Activated naive CD8-positive, alpha-beta T cell treated with anti-CD3 and anti-CD28 coated beads for 36 hours (primary cell): ENCODE measurements around the gene MAN2B2. TPM values are rescaled to one million over a fixed set of nuclear protein-coding genes. Genes with fewer than 3 reads are reported as not detected.

Source experiments
- DNase-seq: peaks from one replicate; pipeline ENCODE4 v3.0.0; 2021
- H3K27ac Mint-ChIP-seq: one replicate; pipeline ENCODE4 v1.8.0; 2022; ENCODE audit warnings: mild to moderate bottlenecking, moderate library complexity, mixed read lengths
- H3K27me3 Mint-ChIP-seq: one replicate; pipeline ENCODE4 v1.8.0; 2022; ENCODE audit warnings: mild to moderate bottlenecking, mixed read lengths
- H3K36me3 Mint-ChIP-seq: one replicate; pipeline ENCODE4 v1.8.0; 2021; ENCODE audit warnings: mild to moderate bottlenecking, mixed read lengths
- H3K4me1 Mint-ChIP-seq: one replicate; pipeline ENCODE4 v1.8.0; 2021; ENCODE audit warnings: mixed read lengths
- H3K4me3 Mint-ChIP-seq: one replicate; pipeline ENCODE4 v1.8.0; 2022; ENCODE audit warnings: mild to moderate bottlenecking, moderate library complexity, mixed read lengths
- H3K9me3 Mint-ChIP-seq: one replicate; pipeline ENCODE4 v1.8.0; 2022; ENCODE audit warnings: mixed read lengths
- total RNA-seq, 2 experiments: library from RNA; stranded (reverse); gene quantifications; one replicate each; pipeline ENCODE4 v1.2.3, GENCODE V29; 2021

MAN2B2 gene
- total RNA-seq, 2 experiments from 2014 or later, result 10.6 to 10.9 TPM

DNA sequence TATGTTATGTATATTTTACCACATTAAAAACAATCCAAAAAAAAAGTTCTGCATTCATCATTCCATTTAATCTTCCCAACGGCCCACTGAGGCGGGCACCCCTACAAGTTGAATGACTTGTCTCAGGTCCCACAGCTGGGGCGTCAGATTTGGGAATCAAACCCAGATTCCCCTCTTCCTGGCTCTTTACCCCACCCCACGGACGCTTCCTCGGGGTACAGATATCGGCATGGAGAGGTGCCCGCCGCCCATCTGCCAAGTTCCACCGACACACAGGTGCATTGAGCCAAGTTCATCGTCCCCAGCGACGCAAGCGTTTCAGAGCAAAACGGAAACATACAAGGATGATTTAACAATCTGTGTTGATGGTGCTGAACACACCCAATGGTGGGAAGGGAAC lies 36.9 kb upstream of the MAN2B2 start:
- no peak for DNase-seq
- Mint-ChIP-seq H3K4me1 (no peaks in the 10 kb centered on the region), H3K4me3 (no peak overlapping the region), H3K36me3 (no peaks in the 10 kb centered on the region), H3K27ac (no peak overlapping the region), H3K27me3 (peaks cover 10% of the 10 kb centered on the region), H3K9me3 (no peaks in the 10 kb centered on the region)

- Mint-ChIP-seq H3K27me3 (peaks cover 10% of the 10 kb centered on the region), H3K4me1 (no peaks in the 10 kb centered on the region), H3K27ac (no peak overlapping the region), H3K36me3 (no peaks in the 10 kb centered on the region), H3K4me3 (no peak overlapping the region), H3K9me3 (no peaks in the 10 kb centered on the region)
- DNase-seq, result no peak
Observed at GRCh38 chr4:6538575-6538974, 36.4 kb upstream of the MAN2B2 start.

DNA sequence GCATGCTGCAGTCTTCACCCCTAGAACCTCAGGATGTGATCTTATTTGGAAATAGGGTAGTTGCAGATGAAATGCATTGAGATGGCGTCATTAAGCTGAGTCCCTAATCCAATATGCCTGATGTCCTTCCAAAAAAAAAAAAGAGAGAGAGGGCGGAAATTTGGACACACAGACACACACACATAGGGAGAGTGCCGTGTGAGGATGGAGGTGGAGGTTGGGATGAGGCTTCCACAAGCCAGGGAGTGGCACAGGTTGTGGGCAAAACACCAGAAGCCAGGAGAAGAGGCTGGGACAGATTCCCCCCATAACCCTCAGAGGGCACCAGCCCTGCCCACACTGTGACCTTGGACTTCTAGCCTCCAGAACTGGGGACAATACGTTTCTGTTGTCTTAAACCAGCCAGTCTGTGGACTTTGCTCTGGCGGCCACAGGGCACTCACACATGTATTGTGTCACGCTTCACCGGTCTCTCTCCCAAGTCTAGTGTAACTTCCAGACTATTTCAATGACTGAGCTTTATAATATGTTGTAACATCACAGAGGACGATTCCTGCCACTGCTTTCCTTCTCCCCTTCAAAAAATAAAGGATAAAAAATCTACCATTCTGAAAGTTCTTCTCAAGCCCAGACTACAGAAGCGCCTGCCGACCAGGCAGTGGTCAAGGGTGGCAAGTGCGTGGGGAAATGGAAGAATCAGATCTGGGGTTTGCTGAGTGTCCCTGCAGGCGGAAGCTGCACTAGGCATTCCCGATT lies 35.8 kb upstream of the MAN2B2 start:
- Mint-ChIP-seq H3K4me3 (no peak overlapping the region), H3K36me3 (no peaks in the 10 kb centered on the region), H3K9me3 (no peaks in the 10 kb centered on the region), H3K27ac (no peak overlapping the region), H3K27me3 (peaks cover 10% of the 10 kb centered on the region), H3K4me1 (no peaks in the 10 kb centered on the region)
- DNase-seq, result no peak

GRCh38 chr4:6540879-6541278 lies 34.1 kb upstream of the MAN2B2 start:
- H3K27me3 Mint-ChIP-seq, result peaks cover 16% of the 10 kb centered on the region
- H3K4me3 Mint-ChIP-seq, result no peak overlapping the region
- H3K36me3 Mint-ChIP-seq, result no peaks in the 10 kb centered on the region
- H3K27ac Mint-ChIP-seq, result no peak overlapping the region
- H3K9me3 Mint-ChIP-seq, result no peaks in the 10 kb centered on the region
- no peaks in the 10 kb centered on the region for H3K4me1 Mint-ChIP-seq
- DNase-seq, result no peak

DNA sequence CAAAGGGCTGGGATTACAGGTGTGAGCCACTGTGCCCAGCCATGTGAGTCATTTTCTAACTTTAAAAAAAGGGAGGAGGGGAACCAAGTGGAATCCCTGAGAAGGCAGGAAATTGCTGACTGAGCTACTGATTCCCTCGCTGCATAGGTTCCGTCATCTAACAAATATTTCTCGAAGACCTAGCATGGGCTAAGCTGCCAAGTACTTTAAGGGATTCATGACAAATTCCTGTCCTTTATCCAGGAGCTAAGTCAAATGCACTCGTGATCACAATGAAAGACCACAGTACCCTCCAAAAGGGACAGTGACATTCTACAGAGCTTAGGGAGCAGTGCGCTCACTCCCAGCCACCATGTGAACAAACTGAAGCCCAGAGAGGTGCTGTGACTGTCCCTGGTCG lies 33.2 kb upstream of the MAN2B2 start:
- H3K4me1 Mint-ChIP-seq, result no peaks in the 10 kb centered on the region

DNA sequence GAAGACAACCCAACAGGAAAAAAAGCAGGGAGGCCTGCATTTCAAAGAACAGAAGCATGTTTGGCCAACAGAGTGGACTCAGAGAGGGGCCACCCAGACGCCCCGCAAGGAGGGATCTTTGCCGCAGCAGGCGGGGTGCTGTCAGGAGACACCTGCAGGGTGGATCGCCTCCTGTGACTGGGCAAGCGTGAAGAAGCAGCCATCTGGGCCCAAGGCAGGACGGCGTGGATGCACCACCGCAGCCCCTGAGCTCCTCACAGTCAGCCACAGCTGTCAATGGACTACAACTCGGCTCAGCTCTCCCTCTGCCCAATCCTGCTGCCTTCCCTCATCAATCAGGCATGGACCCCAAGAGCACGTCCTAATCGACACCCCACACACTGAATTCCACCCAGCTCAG lies 32.0 kb upstream of the MAN2B2 start:
- Mint-ChIP-seq H3K4me1 (no peaks in the 10 kb centered on the region), H3K27me3 (peaks cover 34% of the 10 kb centered on the region)

More for the DNA sequence above, 33.2 kb upstream of the MAN2B2 start:
- DNase-seq, result no peak
- H3K4me3 Mint-ChIP-seq, result no peak overlapping the region
- H3K27ac Mint-ChIP-seq, result no peak overlapping the region
- H3K36me3 Mint-ChIP-seq, result no peaks in the 10 kb centered on the region
- H3K27me3 Mint-ChIP-seq, result peaks cover 24% of the 10 kb centered on the region
- H3K9me3 Mint-ChIP-seq, result no peaks in the 10 kb centered on the region

GRCh38 chr4:6546091-6546490 lies 28.9 kb upstream of the MAN2B2 start:
- Mint-ChIP-seq H3K27ac (no peak overlapping the region), H3K4me3 (no peak overlapping the region), H3K4me1 (no peaks in the 10 kb centered on the region), H3K27me3 (peaks cover 44% of the 10 kb centered on the region), H3K9me3 (no peaks in the 10 kb centered on the region), H3K36me3 (no peaks in the 10 kb centered on the region)
- no peak for DNase-seq

More for the DNA sequence above, 32.0 kb upstream of the MAN2B2 start:
- Mint-ChIP-seq H3K4me3 (no peak overlapping the region), H3K9me3 (no peaks in the 10 kb centered on the region), H3K27ac (no peak overlapping the region), H3K36me3 (no peaks in the 10 kb centered on the region)
- DNase-seq, result no peak

DNA sequence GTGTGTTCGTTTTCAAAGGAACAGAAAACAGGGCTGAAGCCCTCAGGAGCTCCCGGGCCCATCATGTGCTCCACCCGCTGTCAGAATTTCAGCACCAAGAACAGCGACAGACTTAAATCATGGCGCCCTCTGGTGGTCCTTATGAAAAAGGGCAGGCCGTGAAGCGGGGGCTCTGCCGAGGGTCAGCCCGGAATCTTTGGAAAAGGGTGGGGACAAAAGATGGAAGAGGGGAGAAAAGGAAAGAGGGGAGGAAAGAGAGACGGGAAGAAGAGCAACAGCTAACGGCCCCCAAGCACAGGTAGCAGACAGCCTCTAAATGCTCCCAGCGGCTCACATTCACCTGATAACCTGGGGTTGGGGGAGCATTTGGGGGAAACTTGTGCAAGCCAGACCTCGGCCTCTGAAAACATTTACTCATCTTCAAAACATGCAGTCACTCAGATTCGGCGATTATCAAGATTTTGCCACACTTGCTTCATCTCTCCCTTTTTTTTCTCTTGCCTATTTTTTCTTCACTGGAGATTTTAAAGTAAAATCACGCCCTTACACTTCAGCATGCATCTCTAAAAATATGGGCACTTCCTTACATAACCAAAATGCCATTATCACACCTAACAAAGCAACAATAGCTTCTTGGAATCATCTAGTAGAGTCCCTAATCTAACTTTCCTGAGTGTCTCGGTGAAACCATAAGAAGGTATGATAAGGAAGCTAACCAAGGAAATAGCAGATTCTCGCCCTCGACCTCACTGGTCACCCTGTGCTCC lies 28.1 kb upstream of the MAN2B2 start:
- Mint-ChIP-seq H3K4me1 (no peaks in the 10 kb centered on the region), H3K27me3 (peaks cover 49% of the 10 kb centered on the region), H3K4me3 (no peak overlapping the region), H3K27ac (no peak overlapping the region), H3K9me3 (peaks cover 4% of the 10 kb centered on the region), H3K36me3 (no peaks in the 10 kb centered on the region)
- peak; percentile 23 for DNase-seq

DNA sequence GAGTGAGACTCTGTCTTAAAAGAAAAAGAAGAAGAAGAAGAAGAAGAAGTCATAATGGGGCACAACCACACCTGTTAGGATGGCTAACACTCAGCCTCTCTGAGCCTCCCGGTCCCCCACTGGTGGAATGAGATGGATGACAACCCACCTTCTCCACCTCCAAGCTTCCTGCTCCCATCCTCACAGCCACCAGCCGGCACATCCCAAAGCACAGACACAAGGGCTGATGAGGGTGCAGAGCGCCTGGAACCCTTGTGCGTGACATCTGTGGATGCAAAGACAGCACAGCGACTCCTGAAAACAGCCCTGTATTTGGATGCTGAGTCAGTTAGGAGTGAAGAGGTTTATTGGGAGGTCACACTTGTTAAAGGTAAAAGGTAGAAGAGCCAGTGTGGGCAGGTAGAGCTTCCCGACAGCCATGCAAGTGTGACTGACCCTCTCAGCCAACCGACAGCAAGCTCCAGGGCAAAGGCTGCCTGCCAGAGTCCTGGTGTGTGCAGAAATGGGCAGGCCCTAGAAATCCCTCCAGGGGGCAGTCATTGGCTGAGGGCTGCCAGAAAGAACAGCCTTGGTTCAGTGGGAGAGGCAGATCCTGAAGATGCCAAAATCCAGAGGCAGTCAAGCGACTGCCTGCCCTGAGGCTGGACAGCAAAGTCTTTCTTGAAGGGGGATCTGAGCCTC lies 26.6 kb upstream of the MAN2B2 start:
- peaks cover 10% of the 10 kb centered on the region for H3K9me3 Mint-ChIP-seq
- H3K27ac Mint-ChIP-seq, result no peak overlapping the region
- peaks cover 60% of the 10 kb centered on the region for H3K27me3 Mint-ChIP-seq
- no peaks in the 10 kb centered on the region for H3K4me1 Mint-ChIP-seq
- no peaks in the 10 kb centered on the region for H3K36me3 Mint-ChIP-seq
- H3K4me3 Mint-ChIP-seq, result no peak overlapping the region
- DNase-seq, result peak; percentile 8

- H3K36me3 Mint-ChIP-seq, result no peaks in the 10 kb centered on the region
- peaks cover 10% of the 10 kb centered on the region for H3K9me3 Mint-ChIP-seq
- H3K27ac Mint-ChIP-seq, result no peak overlapping the region
- H3K4me3 Mint-ChIP-seq, result no peak overlapping the region
- H3K27me3 Mint-ChIP-seq, result peaks cover 62% of the 10 kb centered on the region
- no peaks in the 10 kb centered on the region for H3K4me1 Mint-ChIP-seq
- no peak for DNase-seq
Observed at GRCh38 chr4:6548882-6549230, 26.1 kb upstream of the MAN2B2 start.

DNA sequence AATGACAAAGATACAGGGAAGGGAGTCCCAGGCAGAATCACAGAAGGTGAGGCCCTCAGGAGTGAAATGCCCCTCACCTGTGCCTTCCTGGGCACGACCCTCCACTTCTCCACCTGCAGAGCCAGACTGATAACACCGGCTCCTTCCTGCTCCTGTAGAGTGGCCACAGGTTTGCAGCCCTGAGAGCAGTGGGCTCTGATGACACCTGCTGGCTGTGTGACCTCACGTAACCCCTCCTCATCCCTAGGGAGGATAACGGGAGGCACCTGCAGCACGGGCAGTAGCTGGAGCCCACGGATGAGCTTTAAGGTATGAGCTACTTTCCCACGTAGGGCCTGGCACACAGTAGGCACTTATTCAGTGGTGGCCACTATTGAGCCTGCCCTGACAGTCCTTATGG lies 25.5 kb upstream of the MAN2B2 start:
- H3K4me1 Mint-ChIP-seq, result no peaks in the 10 kb centered on the region
- no peak overlapping the region for H3K4me3 Mint-ChIP-seq
- peaks cover 10% of the 10 kb centered on the region for H3K9me3 Mint-ChIP-seq
- H3K27me3 Mint-ChIP-seq, result peaks cover 62% of the 10 kb centered on the region
- DNase-seq, result no peak
- H3K27ac Mint-ChIP-seq, result no peak overlapping the region
- no peaks in the 10 kb centered on the region for H3K36me3 Mint-ChIP-seq

DNA sequence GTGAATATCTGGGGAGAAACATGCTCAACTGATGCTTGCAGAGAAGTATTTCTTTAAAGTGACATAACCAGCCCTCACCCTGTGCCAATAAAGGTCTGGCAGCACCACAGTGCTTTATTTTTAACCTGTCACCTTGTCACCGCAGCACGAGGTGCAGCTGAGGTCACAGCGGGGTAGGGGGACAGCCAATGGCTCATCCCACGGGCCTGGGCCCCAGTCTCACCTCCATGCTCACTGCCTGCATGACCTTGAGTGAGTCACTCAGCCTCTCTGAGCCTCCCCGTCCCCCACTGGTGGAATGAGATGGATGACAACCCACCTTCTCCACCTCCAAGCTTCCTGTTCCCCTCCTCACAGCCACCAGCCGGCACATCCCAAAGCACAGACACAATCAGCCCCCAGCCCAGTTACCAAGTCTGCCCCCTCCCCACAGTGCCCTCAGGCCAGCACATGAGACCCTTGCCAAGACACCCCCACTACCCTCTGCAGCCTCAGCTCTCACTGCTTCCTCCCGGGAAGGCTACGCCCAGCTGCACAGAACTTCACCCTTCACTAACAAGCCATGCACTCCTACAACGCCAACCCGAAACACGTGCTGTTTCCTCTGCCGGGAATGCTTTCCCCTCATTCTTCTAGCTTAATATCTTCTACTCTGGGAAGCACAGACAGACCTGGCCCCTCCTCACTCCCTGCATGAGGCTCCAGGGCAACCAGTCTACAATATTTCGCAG lies 24.9 kb upstream of the MAN2B2 start:
- no peak overlapping the region for H3K27ac Mint-ChIP-seq
- no peaks in the 10 kb centered on the region for H3K36me3 Mint-ChIP-seq
- no peak for DNase-seq
- H3K4me1 Mint-ChIP-seq, result no peaks in the 10 kb centered on the region
- H3K9me3 Mint-ChIP-seq, result peaks cover 10% of the 10 kb centered on the region
- no peak overlapping the region for H3K4me3 Mint-ChIP-seq
- peaks cover 62% of the 10 kb centered on the region for H3K27me3 Mint-ChIP-seq

DNA sequence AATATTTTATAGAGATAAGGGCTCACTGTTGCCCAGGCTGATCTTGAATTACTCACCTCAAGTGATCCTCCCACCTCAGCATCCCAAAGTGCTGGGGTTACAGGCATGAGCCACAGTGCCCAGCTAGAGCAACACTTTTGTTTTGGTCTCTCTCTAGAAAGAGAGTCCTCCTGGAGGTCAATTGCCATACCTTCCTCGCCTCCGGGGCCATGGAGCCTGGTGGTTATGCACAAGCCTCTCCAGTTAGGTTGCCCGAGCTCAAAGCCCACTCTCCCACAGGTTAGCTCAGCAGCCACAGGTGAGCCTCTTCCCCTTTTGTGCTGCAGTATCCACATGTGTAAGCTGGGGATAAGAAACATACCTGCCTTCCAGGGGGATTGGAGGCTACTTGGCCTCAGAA lies 24.2 kb upstream of the MAN2B2 start:
- no peak overlapping the region for H3K27ac Mint-ChIP-seq
- DNase-seq, result no peak
- H3K4me3 Mint-ChIP-seq, result no peak overlapping the region
- H3K9me3 Mint-ChIP-seq, result peaks cover 10% of the 10 kb centered on the region
- H3K36me3 Mint-ChIP-seq, result no peaks in the 10 kb centered on the region
- peaks cover 57% of the 10 kb centered on the region for H3K27me3 Mint-ChIP-seq
- no peaks in the 10 kb centered on the region for H3K4me1 Mint-ChIP-seq

DNA sequence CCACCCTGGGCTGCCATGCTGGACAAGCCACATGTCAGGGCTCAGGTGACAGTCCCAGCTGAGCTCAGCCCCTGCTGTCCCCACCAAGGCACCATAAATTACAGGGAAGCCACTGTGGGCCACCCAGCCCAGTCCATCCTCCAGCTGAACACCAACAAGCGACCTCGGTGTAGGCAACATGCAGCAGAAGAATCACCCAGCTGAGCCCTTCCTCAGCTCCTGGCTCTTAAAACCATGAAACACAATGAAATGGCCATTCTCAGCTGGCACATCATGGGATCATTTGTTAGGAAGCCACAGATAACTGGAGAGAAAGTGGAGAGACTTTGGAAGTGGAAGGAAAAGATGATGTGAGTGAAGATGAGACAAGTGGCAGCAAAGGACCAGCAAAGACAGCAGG lies 23.3 kb upstream of the MAN2B2 start:
- Mint-ChIP-seq H3K36me3 (no peaks in the 10 kb centered on the region), H3K27ac (no peak overlapping the region), H3K9me3 (peaks cover 10% of the 10 kb centered on the region), H3K27me3 (peaks cover 50% of the 10 kb centered on the region), H3K4me3 (no peak overlapping the region), H3K4me1 (no peaks in the 10 kb centered on the region)
- DNase-seq, result no peak

GRCh38 chr4:6555519-6555918 lies 19.5 kb upstream of the MAN2B2 start:
- Mint-ChIP-seq H3K4me1 (no peaks in the 10 kb centered on the region), H3K4me3 (no peak overlapping the region), H3K36me3 (no peaks in the 10 kb centered on the region), H3K9me3 (peaks cover 10% of the 10 kb centered on the region), H3K27me3 (peaks cover 37% of the 10 kb centered on the region), H3K27ac (no peak overlapping the region)
- no peak for DNase-seq
